Activated T-cell treated with anti-CD3 and anti-CD28 coated beads, Interleukin-2, amount 50 U/mL, for 1 hour (primary cell): ENCODE results near the gene HPCAL1.
A peak's percentile ranks its signal among the peaks of the same experiment; 100 is the strongest.

Experiments used
- DNase-seq: peaks from one replicate; pipeline ENCODE4 v3.0.0-alpha.2; 2020

HPCAL1 gene

DNA sequence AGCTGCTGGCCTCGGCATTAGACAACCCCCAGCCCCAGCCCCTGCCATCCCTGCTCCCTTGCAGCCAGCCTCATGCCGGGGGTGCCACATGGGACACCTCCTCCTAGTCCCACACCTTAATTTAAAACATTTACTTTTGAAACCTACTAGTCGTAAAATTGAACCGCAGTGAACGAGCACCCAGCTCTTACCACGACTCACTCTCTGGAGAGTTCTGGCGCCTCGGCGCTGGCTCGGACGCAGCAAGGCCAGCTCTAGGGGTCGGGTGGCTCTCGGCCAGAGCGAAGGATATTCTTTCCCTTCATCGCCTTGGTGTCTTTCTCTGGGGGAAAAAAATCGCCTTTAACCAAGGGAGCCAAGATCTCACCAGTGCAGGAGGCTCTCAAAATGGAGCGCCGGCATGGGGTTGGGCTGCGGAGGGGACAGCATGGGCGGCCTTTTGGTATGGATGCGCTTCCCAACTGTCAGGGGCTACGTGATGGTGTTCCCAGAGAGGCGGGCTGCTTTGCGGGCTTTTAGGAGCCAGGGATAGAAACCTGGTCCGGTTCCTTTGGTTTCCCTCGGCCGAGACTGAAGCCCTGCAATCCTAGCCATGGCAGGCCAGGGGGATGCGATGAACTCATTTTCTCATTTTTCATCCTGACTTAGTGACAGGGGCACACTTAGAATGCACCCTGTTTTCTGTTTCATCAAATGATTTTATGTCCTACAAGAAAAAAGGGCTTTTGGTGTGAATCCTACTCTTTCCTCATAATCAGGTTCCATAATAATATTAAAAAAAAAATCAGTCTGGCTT is 2.0 kb downstream of the HPCAL1 start:
- no peak for DNase-seq

DNA sequence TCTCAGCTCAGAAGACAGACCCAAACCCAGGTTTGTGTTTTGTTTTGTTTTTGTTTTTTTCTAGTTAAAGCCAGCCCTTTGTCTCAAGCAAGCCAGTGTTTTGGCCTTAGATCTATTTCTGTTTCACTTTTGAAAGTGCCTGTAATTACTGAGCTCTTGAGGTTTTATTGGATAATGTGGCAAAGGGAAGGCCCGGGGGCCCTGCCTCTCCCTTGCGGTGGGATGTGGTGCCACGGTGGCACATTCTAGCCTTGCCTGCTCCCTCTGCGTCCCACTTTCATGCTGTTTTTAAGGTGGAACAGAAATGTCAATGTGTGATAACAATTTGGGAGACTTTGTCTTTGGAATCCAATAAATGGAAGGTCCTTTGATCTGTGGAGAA is 2.5 kb downstream of the HPCAL1 start:
- DNase-seq: no peak

DNA sequence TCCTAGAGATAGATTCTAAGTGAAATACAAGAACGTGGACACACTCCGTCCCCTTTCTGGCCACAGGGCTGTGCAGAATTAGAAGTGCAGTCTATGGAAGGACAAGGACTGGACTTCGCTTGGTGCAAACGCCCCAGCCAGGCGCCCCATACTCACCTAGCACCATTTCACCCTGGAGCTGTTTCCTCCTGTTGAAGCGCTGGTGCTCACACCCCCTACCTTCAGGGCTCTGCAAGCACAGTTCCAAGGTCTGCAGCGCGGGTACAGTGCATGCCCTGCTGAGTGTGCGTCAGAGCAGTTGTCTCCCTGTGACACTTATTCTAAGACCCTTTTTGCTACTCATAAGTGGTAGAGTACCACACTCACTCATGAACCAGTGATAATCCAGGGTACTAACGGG is 3.0 kb downstream of the HPCAL1 start:
- peak; percentile 54 for DNase-seq

DNA sequence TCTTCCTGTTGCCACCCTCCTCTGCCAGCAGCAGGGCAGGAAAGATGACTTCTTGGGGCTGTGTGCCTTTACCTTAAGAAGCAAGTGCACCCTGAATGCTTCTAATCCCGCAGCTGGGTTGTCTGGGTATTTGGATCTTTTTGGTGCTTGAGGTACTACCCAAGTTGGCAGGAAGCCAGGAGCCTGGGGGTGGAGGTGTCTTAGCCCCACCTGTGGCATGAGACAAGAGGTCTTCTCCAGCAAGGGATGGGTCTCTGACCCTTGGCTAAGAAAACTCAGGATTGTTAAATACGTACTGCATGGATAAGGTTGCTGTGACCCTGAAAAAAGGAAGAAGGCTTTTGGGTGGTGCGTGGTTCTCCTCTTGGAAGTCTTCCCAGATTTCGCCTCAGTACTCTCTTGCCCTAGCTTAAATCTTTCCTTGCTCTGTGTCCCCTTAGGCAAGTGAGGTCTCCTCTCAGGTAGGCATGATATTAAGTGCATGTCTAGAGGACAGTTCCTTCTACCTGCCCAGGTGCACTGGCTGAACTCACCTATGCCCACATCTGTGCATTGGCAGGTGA is 4.3 kb downstream of the HPCAL1 start:
- DNase-seq: no peak

DNA sequence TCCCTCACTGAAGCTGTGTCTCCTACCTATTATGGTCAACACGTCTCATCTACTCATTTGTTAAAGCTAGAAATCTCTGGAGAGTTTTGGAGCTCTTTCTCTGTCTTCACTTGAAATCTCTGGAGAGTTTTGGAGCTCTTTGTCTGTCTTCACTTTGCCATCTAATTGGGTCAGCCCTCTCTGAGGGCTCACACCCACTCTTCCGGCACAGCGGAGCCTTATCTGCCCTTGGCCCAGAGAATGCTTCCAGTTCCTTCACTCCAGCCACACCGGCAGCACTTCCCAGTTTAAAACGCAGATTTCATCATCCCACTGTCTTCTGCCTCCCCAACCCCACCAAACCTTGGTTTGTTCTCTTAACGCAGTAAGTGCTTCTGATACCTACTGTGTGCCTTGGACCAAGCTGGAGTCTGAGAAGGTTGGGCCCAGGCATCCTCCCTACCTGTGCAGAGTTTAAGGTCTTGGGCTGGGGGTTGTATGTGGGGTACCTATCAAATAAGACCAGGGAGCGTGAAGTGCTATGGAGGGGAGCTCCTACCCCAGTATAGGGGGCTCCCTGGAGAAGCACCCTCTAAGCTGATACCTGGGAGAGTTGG is 5.0 kb downstream of the HPCAL1 start:
- DNase-seq: no peak

DNA sequence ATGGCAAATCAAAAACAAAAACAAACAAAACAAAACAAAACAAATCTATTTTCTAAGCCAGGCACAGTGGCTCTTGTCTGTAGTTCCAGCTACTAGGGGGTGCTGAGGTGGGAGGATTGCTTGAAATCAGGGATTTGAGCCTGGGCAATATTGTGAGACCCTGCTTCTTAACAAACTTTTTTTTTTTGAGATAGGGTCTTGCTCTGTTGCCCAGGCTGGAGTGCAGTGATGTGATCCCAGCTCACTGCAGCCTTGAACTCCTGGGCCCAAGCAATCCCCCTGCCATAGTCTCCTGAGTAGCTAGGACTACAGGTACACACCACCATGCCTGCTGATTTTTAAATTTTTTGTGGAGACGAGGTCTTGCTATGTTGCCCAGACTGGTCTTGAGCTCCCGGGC is 6.2 kb downstream of the HPCAL1 start:
- DNase-seq: no peak

DNA sequence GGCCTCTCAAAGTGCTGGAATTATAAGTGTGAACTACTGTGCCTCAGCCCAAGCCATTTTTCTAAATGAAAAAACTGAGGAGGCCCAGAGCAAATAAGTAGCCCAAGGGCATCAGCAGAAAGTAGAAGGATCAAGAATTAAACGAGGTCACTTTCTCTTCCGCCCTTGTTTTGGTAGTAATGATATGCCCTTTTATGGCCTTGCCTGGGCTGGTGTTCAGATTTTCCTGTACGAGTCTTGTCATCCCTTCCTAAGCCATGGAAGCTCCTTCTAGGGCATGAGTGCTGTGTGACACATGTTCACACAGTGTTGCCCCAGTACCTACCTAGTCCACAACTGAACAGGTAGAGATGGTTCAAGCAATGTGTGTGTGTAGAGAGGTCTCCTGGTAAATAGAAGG is 6.6 kb downstream of the HPCAL1 start:
- no peak for DNase-seq

DNA sequence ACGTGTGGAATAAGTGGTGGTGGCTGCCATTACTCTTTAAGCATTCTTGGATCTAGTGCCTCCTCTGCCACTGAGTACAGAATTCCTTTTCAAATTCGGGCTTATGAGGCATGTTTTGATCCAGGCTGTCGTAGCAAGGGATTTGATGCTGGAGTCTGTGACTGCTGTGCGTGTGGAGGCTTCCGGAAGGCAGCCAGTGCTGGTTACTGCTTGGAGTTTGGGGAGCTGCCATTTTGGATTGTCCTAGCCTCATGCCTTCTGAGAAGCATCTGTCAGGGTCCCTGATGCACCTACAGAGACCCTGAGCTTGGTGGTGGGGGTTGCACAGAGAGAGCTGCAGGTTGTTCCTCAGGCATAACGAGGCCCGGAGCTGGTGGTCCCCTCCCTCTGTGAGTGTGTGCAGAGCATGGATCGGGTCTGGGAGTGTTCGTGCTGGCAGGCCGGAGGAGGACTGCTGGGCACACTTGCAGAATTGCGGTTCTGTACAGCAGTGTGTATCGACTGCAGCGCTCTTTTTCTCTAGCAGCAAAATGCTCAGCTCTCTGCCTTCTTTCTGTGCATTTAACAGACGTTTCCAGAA is 7.7 kb downstream of the HPCAL1 start:
- no peak for DNase-seq

DNA sequence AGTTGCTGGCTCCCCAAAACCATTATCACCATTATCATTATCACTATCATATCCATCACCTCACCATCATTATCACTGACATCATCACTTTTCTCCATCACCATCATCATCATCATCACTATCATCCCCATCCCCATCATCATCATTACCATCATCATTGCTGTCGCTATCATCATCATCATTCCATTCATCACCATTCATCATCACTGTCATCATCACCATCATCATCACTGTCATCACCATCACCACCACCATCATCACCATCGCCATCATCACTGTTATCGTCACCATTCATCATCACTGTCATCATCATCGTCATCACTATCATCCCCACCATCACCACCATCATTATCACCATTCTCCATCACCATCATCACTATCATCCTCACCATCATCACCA is 9.0 kb downstream of the HPCAL1 start:
- DNase-seq: no peak

DNA sequence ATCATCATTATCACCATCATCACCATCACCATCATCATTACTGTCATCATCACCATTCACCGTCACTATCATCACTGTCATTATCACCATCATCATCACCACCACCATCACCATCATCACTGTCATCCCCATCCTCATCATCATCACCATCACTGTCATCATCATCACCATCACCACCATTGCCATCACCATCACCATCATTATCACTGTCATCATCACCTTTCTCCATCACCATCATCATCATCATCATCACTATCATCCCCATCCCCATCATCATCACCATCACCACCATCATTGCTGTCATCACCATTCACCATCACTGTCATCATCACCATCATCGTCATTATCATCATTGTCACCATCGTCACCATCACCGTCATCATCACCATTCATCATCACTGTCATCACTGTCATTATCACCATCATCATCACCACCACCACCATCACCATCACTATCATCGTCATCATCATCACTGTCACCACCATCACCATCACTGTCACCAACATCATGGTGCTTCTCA is 9.8 kb downstream of the HPCAL1 start:
- no peak for DNase-seq

DNA sequence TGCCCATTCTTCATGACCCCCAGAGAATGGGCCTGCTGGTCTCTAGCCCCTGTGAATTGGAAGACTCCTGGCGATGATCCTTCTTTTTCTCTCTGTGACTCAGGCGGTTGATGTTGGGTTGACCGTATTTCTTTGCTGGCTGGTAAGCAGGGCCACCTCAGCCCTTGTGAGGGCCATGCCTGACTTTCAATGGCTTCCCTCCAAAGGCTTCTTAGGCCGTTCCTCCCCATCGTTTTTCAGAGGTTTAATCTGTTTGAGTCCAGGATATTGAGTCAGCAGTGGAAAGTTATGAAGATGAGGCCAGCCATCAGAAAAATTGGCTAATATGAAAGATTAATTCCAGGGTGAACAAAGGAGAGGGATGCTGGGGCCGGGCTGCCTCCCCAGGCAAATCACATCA is 13.6 kb downstream of the HPCAL1 start:
- DNase-seq: no peak

DNA sequence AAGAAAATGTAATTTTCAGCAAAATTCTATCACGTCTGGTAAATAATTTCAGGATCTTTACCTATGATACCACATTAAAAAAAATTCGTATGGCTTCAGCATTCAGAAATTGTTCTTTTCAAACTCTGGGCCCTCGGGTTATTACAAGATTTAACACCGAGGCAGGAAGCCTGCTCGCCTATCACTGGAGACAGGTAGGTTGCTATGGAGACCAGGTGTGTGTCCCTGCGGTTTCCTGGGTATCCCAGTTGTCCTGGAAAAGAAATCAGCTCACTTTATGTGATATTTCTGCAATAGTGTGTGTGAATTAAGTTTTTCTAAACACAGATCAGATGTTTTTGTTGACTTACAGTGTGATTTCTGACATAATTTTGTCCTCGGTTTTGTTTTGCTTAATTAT is 14.2 kb downstream of the HPCAL1 start:
- no peak for DNase-seq

DNA sequence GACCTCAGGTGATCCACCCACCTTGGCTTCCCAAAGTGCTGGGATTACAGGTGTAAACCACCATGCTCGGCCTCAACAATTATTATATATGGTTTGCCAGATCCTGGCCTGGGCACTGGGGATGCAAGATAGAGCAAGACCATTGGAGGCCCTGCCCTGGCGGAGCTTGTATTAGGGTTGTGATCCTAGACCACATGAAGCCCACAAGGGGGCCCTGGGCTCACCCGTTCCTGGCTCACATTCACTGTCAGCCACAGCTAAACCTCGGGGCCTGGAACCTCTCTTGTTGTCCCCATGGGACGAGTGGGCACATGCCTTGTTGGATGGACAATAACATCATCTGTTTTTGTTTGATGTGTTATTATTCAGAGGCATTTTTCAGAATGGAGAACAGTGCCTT is 14.9 kb downstream of the HPCAL1 start:
- no peak for DNase-seq

DNA sequence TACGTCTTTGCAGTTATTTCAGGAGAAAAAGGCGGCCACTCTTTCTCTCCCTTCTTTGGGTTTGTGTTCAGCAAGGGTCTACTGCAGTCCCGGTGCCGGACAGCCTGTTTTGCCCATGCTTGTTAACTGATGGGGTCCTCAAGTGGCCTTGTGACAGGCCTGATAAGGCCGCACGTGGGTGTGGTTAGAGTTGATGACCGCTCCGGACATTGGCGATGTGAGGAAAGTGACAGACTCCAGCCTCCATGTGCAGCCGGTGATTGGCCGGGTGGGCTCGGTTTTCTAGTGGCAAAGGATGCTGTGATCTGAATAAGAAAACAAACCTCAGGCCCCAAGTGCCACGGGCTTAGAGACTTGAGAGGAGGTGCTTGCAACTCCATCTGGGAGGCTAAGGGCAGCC is 15.6 kb downstream of the HPCAL1 start:
- DNase-seq: no peak

DNA sequence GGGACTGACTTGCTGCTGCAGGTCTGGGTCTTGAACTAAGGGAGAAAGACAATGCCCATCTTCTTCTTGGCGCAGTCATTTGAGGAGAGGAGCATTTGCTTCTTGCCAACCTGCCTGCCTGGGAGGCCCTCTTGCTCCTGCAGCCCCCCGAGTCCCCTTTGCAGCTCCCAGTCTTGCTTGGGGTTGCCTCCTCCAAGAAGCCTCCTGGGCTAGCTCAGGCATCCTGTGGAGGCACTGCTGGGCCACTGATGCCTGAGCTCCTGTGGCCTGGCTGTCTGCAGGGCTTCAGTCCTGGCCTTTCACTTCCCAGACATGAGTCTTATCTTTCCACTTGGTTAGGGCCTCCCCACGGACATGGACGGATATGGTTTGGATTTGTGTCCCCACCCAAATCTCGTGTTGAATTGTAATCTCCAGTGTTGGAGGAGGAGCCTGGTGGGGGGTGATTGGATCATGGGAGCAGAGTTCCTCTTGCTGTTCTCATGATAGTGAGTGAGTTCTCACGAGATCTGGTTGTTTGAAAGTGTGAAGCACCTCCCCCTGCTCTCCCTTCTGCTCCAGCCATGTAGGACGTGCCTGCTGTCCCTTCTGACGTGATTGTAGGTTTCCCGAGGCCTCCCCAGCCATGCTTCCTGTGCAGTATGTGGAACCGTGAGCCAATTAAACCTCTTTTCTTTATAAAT is 17.3 kb downstream of the HPCAL1 start:
- DNase-seq: peak; percentile 7

DNA sequence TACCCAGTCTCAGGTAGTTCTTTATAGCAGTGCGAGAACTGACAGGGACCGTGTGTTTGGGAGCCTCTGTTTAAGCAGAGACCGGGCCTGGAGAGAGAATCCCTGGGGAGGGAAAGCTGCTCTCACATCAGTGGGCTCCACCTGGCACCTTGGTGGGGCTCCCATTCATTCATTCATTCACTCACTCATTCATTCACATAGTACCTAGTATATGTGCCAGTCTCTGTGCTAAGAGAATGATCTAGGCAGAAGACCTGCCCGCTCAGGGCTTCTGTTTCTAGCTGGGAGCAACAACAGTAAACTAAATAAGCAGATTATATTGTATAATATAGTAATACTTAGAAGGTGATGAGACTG is 17.8 kb downstream of the HPCAL1 start:
- DNase-seq: no peak

DNA sequence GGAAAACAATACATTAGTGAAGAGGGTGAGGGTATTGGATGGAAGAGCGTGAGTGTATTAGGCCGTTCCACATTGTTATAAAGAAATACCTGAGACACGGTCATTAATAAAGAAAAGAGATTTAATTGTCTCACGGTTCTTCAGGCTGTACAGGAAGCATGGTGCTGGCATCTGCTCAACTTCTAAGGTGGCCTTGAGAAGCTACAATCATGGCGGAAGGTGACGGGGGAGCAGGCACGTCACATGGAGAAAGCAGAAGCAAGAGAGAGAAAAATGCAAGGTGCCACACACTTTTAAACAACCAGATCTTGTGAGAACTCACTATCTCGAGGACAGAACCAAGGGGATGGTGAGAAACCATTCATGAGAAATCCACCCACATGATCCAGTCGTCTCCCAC is 18.2 kb downstream of the HPCAL1 start:
- DNase-seq: no peak

DNA sequence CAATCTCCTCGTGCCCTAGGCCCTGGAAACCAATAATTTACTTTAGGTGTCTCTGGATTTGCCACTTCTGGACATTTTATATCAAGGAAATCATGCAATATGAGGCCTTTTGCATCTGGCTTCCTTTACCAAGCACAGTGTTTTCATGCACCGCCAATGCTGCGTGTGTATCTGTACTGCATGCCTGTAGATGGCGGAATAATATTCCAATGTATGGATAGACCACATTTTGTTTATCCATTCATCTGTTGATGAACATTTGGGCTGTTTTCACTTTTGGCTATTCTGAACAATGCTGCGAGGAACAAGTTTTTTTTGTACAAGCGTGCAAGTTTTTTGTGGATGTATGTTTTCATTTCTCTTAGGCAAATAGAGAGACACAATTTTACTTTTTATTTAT is 18.9 kb downstream of the HPCAL1 start:
- no peak for DNase-seq

DNA sequence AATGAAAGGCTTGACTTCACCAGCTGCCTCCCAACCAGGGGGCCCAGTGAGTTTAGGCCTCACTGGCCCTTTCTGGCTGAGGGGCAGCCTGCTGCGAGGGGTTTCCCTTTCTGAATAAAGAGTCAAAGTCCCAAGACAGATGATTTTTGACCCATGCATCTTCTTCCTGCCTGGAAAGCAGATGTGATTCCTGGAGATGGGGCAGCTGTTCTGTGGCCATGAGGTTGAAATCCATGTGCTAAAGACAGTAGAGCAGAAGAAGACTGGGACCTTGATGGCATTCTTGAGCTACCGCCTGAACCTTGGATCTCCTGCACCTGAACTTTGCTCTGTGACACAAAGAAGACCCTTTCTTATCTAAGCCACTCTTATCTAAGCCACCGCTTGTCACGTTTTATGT is 19.8 kb downstream of the HPCAL1 start:
- DNase-seq: no peak

DNA sequence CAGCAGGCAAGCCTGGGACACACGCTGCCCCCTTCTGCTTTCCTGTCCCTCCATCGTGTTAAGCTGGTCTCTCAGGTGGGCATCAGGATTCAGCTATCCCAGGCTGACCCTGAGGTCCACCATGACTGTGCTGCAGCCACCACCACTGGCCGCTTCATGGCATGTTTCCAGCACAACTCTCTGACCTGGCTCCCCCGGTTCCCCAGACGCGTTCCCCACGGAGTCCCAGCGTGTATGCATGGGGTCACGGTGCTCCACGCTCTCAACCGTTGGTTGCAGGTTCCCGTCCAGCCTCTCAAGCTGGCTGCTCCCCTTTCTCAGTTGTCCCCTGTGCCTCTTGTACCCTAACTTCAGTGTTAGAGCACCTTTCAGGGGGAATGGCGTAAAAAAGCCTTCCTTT is 20.3 kb downstream of the HPCAL1 start:
- DNase-seq: no peak

DNA sequence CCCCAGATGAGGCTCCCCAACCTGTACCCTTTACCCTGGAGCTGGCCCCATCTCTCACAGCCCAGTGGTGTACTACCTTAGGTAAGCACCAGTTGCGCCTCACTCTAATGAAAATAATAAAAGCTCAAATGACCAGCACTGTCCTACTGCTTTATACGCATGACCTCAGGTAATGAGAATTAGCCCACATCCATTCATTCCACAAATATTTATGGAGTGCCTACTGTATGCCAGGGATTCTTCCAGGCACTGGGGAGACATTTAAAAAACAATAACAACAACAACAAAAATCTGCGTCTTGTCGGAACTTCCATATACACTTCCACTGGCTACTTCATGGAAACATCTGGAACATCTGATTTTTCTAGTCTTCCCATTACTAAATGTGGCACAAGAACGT is 20.8 kb downstream of the HPCAL1 start:
- DNase-seq: no peak

DNA sequence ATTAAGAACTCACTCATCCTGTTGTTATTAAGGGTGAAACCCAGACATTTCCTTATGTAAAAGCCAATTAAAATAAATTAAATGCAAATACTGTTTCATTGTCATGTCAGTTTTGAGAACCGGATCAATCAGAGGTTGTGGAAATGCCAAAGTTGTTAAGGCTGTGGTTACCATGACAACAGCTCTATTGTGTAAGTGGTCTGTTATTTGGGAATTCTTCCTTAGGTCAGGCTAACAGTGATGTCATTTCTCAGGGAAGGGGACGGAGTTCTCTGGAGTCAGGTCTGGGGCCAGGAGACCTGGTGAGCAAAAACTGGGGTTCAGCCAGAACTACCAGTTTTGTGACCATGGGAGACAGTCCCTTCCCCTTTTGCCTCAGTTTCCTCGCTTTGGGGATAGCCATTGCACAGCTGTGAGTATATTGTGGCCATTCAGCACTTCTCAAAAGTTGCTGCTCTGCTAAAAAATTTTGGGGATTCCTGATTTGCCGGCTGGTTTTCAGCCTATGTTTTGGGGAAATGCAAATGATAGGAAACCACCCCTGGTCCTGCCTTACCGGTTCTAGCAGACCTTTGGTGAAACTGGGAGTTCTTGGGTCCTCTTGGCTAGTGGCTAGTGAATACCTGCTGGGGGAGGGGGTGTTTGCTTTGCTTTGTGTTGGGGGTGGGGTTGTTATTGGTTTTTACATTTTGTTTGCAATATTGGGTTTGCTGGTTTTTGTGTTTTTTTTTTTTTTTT is 21.6 kb downstream of the HPCAL1 start:
- no peak for DNase-seq
